SJSA1 (cell line): ENCODE results near the gene GPR176. TPM values are rescaled to one million over a fixed set of nuclear protein-coding genes. Genes with fewer than 3 reads are reported as not detected.
A peak's percentile ranks its signal among the peaks of the same experiment; 100 is the strongest.

Experiments used
- DNase-seq, 2 experiments: peaks; one replicate each; pipeline ENCODE4 v3.0.0-alpha.2; 2015 to 2020; ENCODE audit warnings: low spot score in 2 of 2, low read depth in 1 of 2
- H3K27ac ChIP-seq: fragments of 250-450 bp; sonication (Bioruptor Pico); 2 replicates; pipeline ENCODE4 v1.5.1; 2020; ENCODE audit warnings: mild to moderate bottlenecking, moderate library complexity
- H3K27me3 ChIP-seq: fragments of 250-450 bp; sonication (Bioruptor Pico); replicated peaks from 2 replicates; pipeline ENCODE4 v1.5.1; 2020; ENCODE audit warnings: mild to moderate bottlenecking, moderate library complexity
- H3K36me3 ChIP-seq: fragments of 250-450 bp; sonication (Bioruptor Pico); 2 replicates; pipeline ENCODE4 v1.5.1; 2020; ENCODE audit warnings: mild to moderate bottlenecking
- H3K4me1 ChIP-seq: fragments of 250-450 bp; sonication (Bioruptor Pico); replicated peaks from 2 replicates; pipeline ENCODE4 v1.6.1; 2021; ENCODE audit warnings: mild to moderate bottlenecking
- H3K4me3 ChIP-seq: fragments of 250-450 bp; sonication (Bioruptor Pico); 2 replicates; pipeline ENCODE4 v1.5.1; 2020; ENCODE audit warnings: mild to moderate bottlenecking
- H3K9me3 ChIP-seq: fragments of 250-450 bp; sonication (Bioruptor Pico); replicated peaks from 2 replicates; pipeline ENCODE4 v1.5.1; 2020; ENCODE audit warnings: mild to moderate bottlenecking
- total RNA-seq: library from RNA; depleted of rRNA; stranded (reverse); fragments of >200 nt; shearing (Covaris generic); gene quantifications from 2 replicates; pipeline ENCODE4 v1.2.3, GENCODE V29; 2014

Gene GPR176
- total RNA-seq, 1 experiment from 2014 or later, result 117 TPM

- no peaks in the 10 kb centered on the region for H3K4me1 ChIP-seq
- no peaks in the 10 kb centered on the region for H3K27me3 ChIP-seq
- no peak overlapping the region for H3K4me3 ChIP-seq
- no peak for DNase-seq
- H3K36me3 ChIP-seq, result peaks cover 29% of the 10 kb centered on the region
- no peak overlapping the region for H3K27ac ChIP-seq
- H3K9me3 ChIP-seq, result no peaks in the 10 kb centered on the region
Observed at GRCh38 chr15:39796601-39797000, 123.5 kb downstream of the GPR176 start.

GRCh38 chr15:39795486-39795885 lies 124.6 kb downstream of the GPR176 start:
- Histone ChIP-seq H3K4me3 (no peak overlapping the region), H3K27me3 (no peaks in the 10 kb centered on the region), H3K4me1 (no peaks in the 10 kb centered on the region), H3K27ac (no peak overlapping the region), H3K36me3 (peaks cover 18% of the 10 kb centered on the region), H3K9me3 (no peaks in the 10 kb centered on the region)
- DNase-seq, result no peak

- no peak overlapping the region for H3K27ac ChIP-seq
- DNase-seq, result no peak
- H3K27me3 ChIP-seq, result no peaks in the 10 kb centered on the region
- H3K9me3 ChIP-seq, result no peaks in the 10 kb centered on the region
- no peak overlapping the region for H3K4me3 ChIP-seq
- peaks cover 12% of the 10 kb centered on the region for H3K36me3 ChIP-seq
- peaks cover 2% of the 10 kb centered on the region for H3K4me1 ChIP-seq
Observed at GRCh38 chr15:39794954-39795353, 125.1 kb downstream of the GPR176 start.

- Histone ChIP-seq H3K9me3 (no peaks in the 10 kb centered on the region), H3K27me3 (no peaks in the 10 kb centered on the region), H3K4me1 (peaks cover 12% of the 10 kb centered on the region), H3K36me3 (peaks cover 8% of the 10 kb centered on the region), H3K4me3 (no peak overlapping the region), H3K27ac (no peak overlapping the region)
- DNase-seq, result no peak
Observed at GRCh38 chr15:39793923-39794322, 126.1 kb downstream of the GPR176 start.

GRCh38 chr15:39792844-39793335 lies 127.2 kb downstream of the GPR176 start:
- no peaks in the 10 kb centered on the region for H3K9me3 ChIP-seq
- no peak overlapping the region for H3K4me3 ChIP-seq
- H3K36me3 ChIP-seq, result peaks cover under 1% of the 10 kb centered on the region; the same call in 1 of the 2 replicates
- no peak overlapping the region for H3K27ac ChIP-seq
- H3K27me3 ChIP-seq, result no peaks in the 10 kb centered on the region
- no peak for DNase-seq
- H3K4me1 ChIP-seq, result peaks cover 22% of the 10 kb centered on the region

- DNase-seq, result no peak
- no peaks in the 10 kb centered on the region for H3K9me3 ChIP-seq
- no peak overlapping the region for H3K4me3 ChIP-seq
- H3K4me1 ChIP-seq, result peaks cover 29% of the 10 kb centered on the region
- H3K27me3 ChIP-seq, result no peaks in the 10 kb centered on the region
- H3K36me3 ChIP-seq, result no peaks in the 10 kb centered on the region
- no peak overlapping the region for H3K27ac ChIP-seq
Observed at GRCh38 chr15:39792025-39792843, 127.8 kb downstream of the GPR176 start.

GRCh38 chr15:39789736-39790135 lies 130.3 kb downstream of the GPR176 start:
- no peak for DNase-seq
- H3K27me3 ChIP-seq, result no peaks in the 10 kb centered on the region
- H3K27ac ChIP-seq, result no peak overlapping the region
- peaks cover 48% of the 10 kb centered on the region for H3K4me1 ChIP-seq
- H3K9me3 ChIP-seq, result no peaks in the 10 kb centered on the region
- peaks cover 10% of the 10 kb centered on the region for H3K36me3 ChIP-seq
- no peak overlapping the region for H3K4me3 ChIP-seq

- H3K36me3 ChIP-seq, result peaks cover 10% of the 10 kb centered on the region
- peaks cover 56% of the 10 kb centered on the region for H3K4me1 ChIP-seq
- no peak for DNase-seq
- no peak overlapping the region for H3K27ac ChIP-seq
- no peaks in the 10 kb centered on the region for H3K9me3 ChIP-seq
- no peak overlapping the region for H3K4me3 ChIP-seq
- no peaks in the 10 kb centered on the region for H3K27me3 ChIP-seq
Observed at GRCh38 chr15:39788800-39789565, 131.1 kb downstream of the GPR176 start.

GRCh38 chr15:39788108-39788507 lies 132.0 kb downstream of the GPR176 start:
- Histone ChIP-seq H3K4me1 (peaks cover 65% of the 10 kb centered on the region), H3K9me3 (no peaks in the 10 kb centered on the region), H3K36me3 (peaks cover 10% of the 10 kb centered on the region), H3K27me3 (no peaks in the 10 kb centered on the region), H3K4me3 (no peak overlapping the region), H3K27ac (no peak overlapping the region)
- no peak for DNase-seq

GRCh38 chr15:39787479-39787878 lies 132.6 kb downstream of the GPR176 start:
- peaks cover 65% of the 10 kb centered on the region for H3K4me1 ChIP-seq

GRCh38 chr15:39786447-39787056 lies 133.5 kb downstream of the GPR176 start:
- Histone ChIP-seq H3K27ac (no peak overlapping the region), H3K4me1 (peaks cover 69% of the 10 kb centered on the region), H3K27me3 (no peaks in the 10 kb centered on the region), H3K36me3 (peaks cover 10% of the 10 kb centered on the region), H3K4me3 (no peak overlapping the region), H3K9me3 (peaks cover 6% of the 10 kb centered on the region)
- DNase-seq, result peak in 1 of 2 experiments; percentile 65

More at GRCh38 chr15:39787479-39787878, 132.6 kb downstream of the GPR176 start:
- DNase-seq, result no peak
- H3K36me3 ChIP-seq, result peaks cover 10% of the 10 kb centered on the region
- H3K9me3 ChIP-seq, result no peaks in the 10 kb centered on the region
- H3K27me3 ChIP-seq, result no peaks in the 10 kb centered on the region
- H3K27ac ChIP-seq, result no peak overlapping the region
- H3K4me3 ChIP-seq, result no peak overlapping the region

GRCh38 chr15:39785841-39786240 lies 134.2 kb downstream of the GPR176 start:
- H3K9me3 ChIP-seq, result peaks cover 7% of the 10 kb centered on the region
- H3K36me3 ChIP-seq, result peaks cover 10% of the 10 kb centered on the region
- no peak overlapping the region for H3K4me3 ChIP-seq
- H3K27me3 ChIP-seq, result no peaks in the 10 kb centered on the region
- H3K4me1 ChIP-seq, result peaks cover 69% of the 10 kb centered on the region
- no peak for DNase-seq
- H3K27ac ChIP-seq, result no peak overlapping the region

GRCh38 chr15:39785139-39785538 lies 134.9 kb downstream of the GPR176 start:
- H3K9me3 ChIP-seq, result peaks cover 7% of the 10 kb centered on the region
- no peak overlapping the region for H3K4me3 ChIP-seq
- peaks cover 10% of the 10 kb centered on the region for H3K36me3 ChIP-seq
- H3K27ac ChIP-seq, result no peak overlapping the region
- H3K27me3 ChIP-seq, result no peaks in the 10 kb centered on the region
- peaks cover 69% of the 10 kb centered on the region for H3K4me1 ChIP-seq
- DNase-seq, result no peak
